NCI-H1092 (cell line): ENCODE data around the gene AREL1.

Source experiments
- DNase-seq: peaks from one replicate; lab custom pipeline; 2025; lab: John Stamatoyannopoulos, UW

Gene AREL1

DNA sequence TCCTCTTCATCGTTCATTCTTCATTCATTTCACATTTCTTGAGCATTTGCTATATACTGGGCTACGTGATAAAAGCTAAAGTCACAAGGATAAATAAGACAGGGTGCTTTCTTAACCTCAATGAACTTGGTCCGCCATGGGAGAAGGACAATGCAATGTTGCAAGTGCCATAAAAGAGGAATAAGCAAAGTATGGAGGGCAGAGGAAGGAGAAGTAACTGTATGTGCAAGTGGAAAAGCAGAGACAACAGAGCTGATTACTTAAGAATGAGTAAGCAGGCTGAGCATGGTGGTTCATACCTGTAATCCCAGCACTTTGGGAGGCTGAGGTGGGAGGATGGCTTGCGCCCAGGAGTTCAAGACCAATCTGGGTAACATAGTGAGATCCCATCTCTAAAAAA is 14.4 kb downstream of the AREL1 start:
- no peak for DNase-seq

DNA sequence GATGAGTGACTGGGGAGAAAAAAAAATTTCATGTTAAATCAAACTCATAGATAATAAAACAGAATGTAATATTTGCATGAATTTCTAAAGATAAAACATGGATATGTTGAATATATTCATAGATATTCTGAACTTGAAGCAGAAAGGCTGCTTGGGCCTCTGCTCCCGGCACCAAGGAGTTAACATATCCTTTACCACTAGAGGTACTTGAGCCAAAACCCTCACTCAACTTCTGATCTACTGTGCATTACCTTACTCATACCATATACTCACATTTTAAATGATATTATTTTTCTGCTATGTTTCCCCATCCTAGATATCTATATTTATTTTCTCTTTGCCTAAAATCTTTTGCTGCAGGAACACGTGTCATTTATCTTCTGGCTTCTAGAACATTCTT is 14.9 kb downstream of the AREL1 start:
- DNase-seq: no peak

DNA sequence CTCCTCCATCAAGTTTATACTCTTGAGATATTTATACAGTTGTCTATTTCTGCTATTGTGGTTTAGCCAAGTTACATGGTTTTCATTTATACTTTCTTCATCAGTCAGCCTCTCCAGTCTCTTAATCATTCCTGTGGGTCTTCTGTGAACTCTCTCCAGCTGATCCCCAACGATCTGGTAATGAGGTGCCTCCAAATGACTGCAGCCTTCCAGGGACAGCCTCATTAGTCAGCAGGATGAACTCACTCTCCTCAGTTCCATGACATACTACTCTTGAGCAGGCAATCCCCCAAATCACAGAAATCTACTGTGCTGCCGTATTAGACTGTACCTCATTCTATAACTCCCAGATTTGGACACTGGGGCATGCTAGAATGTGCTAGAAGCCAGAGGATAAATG is 15.3 kb downstream of the AREL1 start:
- no peak for DNase-seq

DNA sequence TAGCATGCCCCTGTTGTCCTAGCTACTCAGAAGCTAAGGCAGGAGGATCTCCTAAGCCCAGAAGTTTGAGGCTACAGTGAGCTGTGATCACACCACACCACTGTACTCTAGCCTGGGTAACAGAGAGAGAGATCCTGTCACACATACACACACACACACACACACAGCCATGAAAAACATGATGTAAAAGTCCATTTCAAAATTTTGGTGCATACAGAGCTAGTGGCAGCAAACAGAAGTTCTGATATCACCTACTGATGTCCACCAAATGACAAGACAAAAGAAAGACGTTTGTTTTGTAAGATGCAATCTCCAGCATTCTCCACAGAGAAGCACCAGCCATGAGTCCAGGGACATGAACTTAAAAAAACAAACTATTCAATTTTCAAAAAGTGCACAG is 15.9 kb downstream of the AREL1 start:
- DNase-seq: no peak

DNA sequence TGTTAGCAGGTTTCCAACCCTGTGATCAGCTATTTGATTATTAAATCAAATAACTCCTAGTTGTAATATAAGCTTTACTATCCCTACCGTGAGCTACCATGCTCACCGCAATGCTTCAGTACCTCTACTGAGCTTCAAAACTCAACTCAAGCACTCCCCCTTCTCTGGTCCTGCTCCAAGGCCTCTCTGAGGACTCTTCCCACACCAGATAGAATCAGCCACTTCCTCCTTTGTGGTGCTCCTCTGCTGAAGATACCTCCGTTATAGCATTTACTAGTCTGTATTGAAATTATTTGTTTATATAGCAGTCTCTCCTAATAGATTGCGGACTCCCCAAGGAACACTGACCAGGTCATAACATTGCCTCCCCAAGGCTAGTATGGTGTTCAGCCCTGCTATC is 17.5 kb downstream of the AREL1 start:
- DNase-seq: no peak

DNA sequence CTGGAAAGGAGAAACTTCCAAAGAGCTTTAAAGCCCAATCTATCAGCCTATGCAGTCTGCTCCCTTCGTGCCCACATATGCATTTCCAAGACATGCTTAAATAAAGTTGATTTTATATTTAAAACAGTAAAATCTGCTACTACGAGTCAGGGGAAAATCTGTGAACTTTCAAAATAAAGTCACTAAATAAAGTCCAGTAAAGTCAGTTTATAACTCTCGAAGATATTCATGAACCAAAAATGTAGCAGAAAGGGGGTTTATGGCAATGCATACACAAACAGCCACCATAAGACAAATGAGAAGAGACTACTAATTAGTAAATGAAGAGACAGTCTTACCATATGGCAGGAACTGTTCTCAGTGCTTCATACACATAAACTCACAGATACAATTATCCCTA is 19.7 kb downstream of the AREL1 start:
- DNase-seq: no peak

DNA sequence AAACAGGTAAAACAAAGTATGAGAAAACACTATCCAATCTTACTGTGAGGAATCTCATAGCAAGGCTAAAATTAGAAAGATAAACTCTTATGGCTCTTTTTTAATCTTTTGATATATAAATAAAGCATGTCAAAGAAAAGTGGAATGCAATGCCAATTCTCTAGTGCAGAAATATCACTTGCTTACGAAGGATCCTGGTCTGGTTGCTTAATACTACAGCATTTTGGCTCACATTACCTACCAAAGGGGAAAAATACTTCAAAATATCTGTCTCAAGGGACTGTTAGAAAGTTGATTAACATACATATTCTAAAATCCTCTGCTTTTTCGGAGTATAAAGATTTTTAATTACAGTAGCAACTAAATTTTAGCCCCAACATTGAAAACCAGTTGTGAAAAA is 21.4 kb downstream of the AREL1 start:
- no peak for DNase-seq

DNA sequence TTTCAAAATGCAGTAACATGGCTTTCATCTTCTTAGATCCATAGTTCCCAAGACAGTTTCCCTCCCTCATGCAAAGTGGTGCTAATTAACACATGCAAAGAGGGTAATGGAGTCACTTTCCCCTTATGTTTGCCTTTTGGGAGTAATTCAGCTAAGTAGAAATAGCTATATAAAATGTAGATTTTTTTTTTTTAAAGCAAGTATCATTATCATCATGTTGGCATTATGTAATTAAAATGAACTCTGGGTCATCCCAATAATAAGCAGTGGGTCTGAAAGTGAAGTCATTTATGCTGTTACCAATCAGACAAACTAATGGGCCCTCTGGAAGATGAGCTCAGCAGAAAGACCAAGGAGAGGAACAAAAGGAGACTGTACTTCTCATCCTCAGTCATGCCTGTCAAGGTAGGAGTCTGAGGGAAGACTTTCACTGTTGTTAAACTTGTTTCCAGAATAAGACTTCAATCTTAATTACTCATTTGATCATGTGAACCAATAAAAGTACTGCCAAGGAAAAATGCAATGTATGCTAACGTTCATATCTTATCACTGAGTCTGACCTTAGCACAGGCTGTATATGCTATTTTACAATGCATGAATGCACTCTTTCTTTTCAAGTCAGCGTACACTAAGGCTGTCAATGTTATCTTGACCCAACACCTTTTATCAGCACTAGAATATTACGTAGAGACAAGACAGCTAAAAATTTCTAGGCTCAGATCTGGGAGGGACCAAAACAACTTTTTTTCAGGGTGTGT is 26.8 kb downstream of the AREL1 start:
- DNase-seq: no peak

DNA sequence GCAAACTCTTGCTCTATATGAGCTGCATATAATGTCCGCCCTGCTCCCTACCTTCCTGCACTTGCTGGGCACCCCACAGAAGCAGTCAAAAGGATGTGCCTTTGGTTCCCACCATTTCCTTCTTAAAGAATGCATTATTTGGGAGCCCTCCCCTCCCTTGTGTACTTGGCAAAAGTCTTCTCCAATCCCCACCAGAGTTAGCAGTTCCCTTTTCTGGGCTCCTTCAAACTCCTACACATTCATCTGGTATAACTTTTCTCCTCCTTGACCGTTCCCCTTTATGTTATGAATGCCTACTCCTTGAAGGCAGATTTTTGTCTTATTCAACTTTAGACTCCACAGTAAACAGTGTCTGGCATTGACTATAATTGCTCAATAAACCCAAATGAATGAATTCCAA is 27.8 kb downstream of the AREL1 start:
- DNase-seq: no peak

DNA sequence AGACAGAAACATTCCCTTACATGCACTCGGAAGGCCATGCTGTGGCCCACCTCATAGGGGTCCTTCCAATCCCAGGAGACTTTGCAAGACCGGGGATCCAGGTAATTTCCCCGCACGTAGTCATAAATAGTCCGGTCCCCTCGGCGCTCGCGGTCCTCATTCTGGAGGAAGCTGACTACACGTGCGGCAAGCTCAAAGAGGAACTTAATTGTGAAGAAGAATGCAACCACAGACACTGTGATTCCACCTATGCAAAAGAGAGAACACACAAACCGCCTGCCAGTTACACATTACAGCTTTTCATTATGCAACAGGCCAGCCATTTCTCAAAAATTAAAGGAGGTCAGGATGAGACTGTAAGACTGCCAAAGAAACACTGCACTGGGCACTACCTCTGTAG is 28.4 kb downstream of the AREL1 start:
- no peak for DNase-seq

DNA sequence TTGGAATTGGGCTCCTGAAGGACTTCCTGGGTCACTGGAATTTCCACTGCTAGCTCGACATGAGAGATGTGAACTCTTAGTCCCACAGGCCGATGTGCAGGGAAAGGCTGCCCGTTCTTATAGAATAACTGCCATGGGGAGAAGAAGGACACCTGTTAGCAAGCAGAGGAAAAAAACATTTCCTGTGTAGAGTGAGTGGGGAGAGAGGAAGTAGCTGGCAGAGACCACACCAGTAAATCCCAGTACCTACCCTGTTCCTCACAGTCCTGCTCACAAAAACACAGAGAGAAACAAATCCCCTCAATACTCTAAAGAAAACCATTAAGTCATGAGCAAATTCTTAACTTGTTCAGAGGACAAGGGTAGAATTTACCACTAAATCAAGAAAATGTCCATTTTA is 29.5 kb downstream of the AREL1 start:
- no peak for DNase-seq

DNA sequence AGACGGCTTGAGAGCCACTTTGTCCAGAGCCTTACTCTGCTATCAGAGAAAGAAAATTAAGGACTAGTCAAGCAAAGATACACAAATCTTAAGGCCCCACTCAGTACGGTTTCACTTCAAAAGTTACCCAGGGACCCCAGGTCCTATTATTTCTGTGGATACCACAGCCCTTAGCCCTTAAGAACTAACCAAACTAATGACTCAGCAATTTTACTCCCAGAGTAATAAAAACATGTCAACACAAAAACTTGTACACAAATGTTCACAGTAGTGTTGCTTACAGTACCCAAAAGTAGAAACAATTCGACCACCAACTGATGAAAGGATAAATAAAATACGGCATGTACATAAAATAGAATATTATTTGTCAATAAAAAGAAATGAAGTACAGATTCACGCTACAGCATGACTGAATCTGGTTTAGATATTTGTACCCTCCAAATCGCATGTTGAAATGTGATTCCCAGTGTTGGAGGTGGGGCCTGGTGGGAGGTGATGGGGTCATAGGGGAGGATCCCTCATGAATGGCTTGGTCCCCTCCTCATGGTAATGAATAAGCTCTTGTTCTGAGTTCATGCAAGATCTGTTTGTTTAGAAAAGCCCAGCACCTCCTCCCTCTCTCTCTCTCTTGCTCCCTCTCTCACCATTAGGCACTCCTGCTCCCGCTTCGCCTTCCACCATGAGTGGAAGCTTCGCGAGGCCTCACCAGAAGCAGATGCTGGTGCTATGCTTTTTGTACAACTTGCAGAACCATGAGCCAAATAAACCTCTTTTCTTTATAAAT is 30.5 kb downstream of the AREL1 start:
- no peak for DNase-seq

DNA sequence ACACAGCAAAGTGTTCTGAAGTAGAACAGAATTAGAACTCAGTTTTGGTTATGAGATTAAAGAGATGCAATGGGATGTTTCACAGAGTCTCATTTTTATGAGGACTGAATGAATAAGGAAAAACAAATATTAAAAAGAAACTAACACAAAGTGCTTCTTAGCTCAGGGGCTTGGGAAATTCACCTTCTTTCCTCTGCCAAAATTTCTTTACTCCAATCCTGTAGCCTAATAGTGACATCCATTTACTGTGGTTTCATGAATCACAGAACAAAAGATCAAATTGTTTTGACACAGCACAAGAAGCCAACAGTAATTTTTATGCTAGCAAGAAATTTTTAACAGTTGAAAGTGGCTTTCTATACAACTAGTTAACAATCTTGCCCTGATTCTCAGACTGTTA is 37.7 kb downstream of the AREL1 start:
- no peak for DNase-seq

DNA sequence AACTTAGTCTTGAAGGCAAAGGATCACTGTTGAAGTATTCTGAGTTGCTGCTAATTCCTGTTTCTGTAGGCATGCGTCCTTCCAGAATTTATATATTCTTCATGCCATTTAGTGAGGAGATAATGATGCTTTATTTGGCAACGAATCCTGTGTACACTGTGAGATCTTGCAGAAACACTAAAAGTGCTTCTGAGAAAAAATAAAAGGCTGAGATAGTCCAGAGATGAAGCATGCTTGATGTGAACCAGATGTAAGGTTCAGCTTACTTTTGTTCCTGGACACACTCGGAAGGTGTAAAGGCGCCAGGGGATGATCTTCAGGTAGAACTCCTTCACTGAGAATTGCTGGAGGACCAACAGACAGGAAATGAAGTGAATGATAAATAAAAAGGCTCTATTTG is 39.1 kb downstream of the AREL1 start:
- no peak for DNase-seq

DNA sequence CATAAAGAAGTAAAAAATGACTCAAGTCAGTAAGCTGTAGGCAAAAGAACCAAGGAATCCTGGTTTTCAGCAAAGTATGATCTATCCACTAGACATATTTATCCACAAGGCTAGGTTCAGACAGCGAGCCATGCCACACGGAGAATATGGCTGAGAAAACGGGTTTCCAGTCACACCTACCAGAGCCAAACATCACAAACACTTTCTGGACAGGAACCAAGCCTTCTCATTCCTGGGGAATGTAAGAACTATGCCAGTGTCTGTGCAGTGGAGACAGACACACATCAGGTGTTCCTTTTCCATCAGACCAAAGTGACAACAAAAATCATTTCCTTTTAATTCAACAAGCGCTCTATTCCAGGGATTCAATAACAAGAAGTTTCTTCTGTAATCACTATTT is 41.1 kb downstream of the AREL1 start:
- DNase-seq: no peak

DNA sequence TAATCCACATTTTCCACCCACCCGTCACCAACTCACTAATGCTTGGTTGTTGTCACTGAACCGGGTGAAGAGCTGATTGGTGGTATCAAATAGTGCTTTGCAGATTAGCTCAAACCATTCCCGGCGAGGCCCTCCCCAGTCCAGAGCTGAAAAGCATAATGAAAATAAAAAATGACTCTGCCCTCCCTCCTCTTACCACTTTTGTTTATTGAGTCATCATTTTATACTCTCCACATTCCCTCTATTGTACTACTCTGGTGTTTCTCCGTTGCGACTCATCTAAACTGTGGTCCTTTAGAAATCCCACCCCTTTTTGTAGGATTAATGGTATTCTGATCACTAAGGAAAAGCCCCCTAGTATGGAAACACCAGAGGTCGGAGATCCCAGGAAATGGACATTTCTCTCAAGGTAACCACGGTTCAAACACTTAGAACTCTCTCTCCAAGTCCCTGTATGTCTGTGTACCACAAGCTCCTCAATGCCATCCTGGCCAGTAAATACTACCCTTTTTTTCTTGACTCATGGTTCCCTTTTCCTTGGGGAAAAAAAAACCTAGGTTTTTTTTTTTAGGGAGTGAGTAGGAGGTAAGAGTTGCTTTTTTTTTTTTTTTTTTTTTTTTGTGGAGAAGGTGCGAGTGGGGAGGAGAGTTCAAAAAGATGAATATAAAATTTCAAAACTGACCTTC is 42.0 kb downstream of the AREL1 start:
- no peak for DNase-seq

DNA sequence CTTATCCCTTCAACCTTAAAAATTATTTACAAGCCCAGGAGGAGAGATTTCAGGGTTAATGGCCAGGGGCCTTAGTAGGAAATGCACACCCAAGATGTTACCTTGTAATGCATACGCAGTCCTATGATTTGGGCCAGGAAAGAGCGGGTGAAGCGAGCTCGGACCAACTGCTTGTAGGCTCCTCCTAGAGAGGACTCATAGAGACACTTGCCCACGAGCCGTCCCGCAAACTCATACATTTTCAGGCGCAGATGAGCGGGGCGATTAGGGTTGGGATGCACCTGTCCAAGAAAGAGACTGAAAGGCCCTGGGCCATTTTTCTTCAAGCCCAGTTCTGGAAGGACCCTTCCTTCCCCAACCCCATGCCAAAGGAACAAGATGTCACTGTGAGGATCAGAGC is 43.0 kb downstream of the AREL1 start:
- no peak for DNase-seq

DNA sequence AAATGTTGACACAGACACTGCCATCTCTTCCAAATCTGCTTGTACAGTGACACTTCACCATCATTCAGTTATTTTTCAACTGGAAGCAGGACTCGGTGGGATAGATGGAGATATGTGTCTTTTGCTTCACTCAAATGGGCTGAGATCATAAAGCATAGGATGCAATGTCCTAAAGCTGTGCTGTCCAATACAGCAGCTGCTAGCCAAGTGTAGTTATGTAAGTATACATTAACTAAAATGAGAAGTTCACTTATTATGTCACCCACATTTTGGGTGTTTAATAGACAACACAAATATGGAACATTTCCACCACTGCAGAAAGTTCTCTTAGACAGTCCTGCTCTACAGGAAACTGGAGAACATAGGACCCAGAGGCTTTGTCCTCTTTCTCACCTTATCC is 43.6 kb downstream of the AREL1 start:
- no peak for DNase-seq

DNA sequence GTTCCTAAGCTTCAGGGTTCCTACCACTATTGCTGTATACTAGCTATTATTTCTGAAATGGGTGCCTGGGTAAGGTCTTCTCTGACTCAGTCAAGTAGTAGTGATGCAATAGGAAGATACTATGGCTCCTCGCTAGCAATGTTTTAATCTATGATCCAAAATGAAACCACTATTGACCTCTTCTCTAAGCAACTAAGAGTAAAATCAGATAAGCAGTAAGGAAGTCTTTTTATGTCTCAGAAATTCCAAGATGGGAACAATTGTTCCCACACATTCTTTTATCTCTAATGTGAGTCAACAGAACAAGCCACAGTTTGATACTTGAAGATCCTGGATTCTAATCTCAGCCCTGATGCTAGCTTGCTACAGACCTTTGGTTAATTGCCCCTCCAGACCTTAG is 45.1 kb downstream of the AREL1 start:
- no peak for DNase-seq

DNA sequence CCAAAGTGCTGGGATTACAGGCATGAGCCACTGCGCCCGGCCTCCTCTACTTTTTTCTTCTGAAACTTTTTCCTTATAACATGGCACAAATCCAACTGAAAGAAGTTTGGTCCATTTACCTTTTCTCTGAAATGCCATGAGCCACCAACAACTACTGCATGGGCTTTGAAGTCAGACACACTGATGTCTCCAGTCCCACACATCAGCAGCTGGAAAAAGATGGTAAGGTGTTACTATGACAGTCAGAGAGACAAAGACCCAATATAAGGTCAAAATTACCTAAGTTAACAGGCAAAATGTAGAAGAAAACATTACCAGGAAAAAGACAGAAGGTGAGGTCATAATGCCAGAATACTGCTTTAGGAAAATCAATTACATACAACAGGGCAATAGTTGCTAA is 48.2 kb downstream of the AREL1 start:
- no peak for DNase-seq

DNA sequence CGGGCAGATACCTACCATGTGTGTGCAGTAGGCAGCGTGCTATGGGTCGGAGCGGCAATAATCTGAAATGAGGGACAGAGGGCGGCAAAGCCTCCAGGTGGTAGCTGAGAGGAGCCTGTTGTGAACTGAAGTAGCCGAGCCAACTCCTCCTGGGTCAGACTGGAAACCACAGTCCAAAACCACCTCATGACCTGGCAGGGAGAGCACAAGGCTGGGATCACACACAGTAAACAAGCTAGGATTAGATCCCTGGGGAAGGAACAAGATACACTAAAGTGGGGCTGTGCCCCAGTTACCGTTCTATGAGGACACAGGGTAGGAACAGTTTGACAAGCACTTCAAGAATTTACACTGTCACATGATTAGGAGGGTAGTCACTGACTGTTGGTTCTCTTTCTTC is 49.0 kb downstream of the AREL1 start:
- DNase-seq: no peak

DNA sequence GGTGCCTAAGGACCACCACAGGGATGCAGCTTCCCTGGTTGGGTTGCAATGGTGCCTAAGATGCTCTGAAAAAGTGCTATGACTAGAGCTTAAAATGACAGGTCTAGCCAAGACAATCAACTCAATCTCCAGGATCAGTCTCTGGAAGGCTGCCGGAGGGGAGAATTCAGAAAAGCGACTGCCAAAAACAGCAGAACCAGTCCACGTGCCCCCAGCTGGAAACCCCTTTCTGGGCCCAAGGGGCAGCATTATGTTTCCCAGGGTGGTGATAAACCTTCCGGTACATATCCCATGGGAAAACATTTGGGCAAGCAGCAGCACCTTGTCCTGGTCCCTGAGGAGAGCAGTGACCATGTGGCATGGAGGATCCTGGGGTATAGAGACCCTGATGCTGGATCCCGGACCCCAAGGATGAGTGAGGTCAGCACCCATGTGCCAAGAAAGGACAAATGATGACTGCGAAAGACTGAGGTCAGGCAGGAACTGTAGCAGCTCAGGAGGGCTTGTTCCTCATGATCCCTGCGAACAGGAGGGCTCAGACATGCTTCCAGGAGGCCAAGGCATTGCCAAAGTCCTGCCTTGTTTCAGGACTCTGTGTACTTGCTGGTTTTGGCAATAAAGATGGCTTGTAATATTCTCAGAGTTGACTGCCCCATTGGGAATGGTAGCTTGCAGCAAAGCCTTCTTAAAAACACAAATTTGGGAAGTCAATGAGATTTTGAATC is 51.0 kb downstream of the AREL1 start:
- no peak for DNase-seq

DNA sequence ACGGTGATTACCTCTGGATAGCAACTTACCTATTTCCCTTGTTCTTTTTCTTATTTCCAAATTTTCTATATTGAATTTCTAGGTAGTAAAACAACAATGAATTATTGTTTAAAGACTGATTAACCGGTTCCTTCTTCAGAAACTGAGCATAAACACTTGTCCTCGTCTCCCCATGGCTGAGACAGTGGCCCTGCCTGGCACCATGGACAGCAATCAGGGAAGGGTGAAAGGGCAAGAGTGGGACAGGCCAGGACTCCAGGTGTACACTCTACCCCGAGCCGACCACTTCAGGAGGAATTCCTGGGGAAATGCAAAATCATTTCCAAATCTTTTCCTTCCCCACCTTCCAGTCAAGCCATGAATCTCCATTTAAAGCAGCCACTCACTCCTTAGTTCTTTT is 52.0 kb downstream of the AREL1 start:
- DNase-seq: no peak
